ENCODE measurements around the gene CHST14.

CHST14 gene

GRCh38 chr15:40464595-40465185, 6.1 kb upstream of the CHST14 start:
- no peak for DNase-seq

- no peak for DNase-seq
Measured at GRCh38 chr15:40465939-40466338, 4.8 kb upstream of the CHST14 start.

GRCh38 chr15:40466426-40467260, 4.1 kb upstream of the CHST14 start:
- DNase-seq = no peak

- no peak for DNase-seq
Measured at GRCh38 chr15:40467261-40467615, 3.5 kb upstream of the CHST14 start.

- DNase-seq = no peak
Measured at GRCh38 chr15:40468898-40469331, 1.9 kb upstream of the CHST14 start.

GRCh38 chr15:40469776-40470390, 901 bp upstream of the CHST14 start:
- no peak for DNase-seq

GRCh38 chr15:40471105-40471807, 472 bp downstream of the CHST14 start:
- no peak for DNase-seq

- DNase-seq = no peak
Measured at GRCh38 chr15:40471808-40472150, 995 bp downstream of the CHST14 start.

- DNase-seq = no peak
Measured at GRCh38 chr15:40472171-40472727, 1.5 kb downstream of the CHST14 start.

GRCh38 chr15:40474581-40474980, 3.8 kb downstream of the CHST14 start:
- no peak for DNase-seq

- no peak for DNase-seq
Measured at GRCh38 chr15:40477642-40478327, 7.0 kb downstream of the CHST14 start.

- DNase-seq = no peak
Measured at GRCh38 chr15:40479024-40479423, 8.2 kb downstream of the CHST14 start.

- no peak for DNase-seq
Measured at GRCh38 chr15:40481341-40482074, 10.7 kb downstream of the CHST14 start.

GRCh38 chr15:40483919-40484318, 13.1 kb downstream of the CHST14 start:
- DNase-seq = no peak

- DNase-seq = no peak
Measured at GRCh38 chr15:40486066-40486770, 15.4 kb downstream of the CHST14 start.

- DNase-seq = no peak
Measured at GRCh38 chr15:40487816-40488682, 17.3 kb downstream of the CHST14 start.

- DNase-seq = no peak
Measured at GRCh38 chr15:40489274-40490175, 18.7 kb downstream of the CHST14 start.

- DNase-seq = no peak
Measured at GRCh38 chr15:40493089-40493840, 22.5 kb downstream of the CHST14 start.

Measured in NCI-H2029 (cell line).